Ishikawa (cell line): Measurements from ENCODE around the gene PTGS1.

Source experiments
- EP300 ChIP-seq: IDR thresholded peaks from 2 replicates; pipeline ENCODE4 v1.6.1; 2012; ENCODE audit warnings: borderline replicate concordance
- YY1 ChIP-seq: IDR thresholded peaks from 2 replicates; pipeline ENCODE4 v1.6.1; 2012; ENCODE audit warnings: low read depth

DNA sequence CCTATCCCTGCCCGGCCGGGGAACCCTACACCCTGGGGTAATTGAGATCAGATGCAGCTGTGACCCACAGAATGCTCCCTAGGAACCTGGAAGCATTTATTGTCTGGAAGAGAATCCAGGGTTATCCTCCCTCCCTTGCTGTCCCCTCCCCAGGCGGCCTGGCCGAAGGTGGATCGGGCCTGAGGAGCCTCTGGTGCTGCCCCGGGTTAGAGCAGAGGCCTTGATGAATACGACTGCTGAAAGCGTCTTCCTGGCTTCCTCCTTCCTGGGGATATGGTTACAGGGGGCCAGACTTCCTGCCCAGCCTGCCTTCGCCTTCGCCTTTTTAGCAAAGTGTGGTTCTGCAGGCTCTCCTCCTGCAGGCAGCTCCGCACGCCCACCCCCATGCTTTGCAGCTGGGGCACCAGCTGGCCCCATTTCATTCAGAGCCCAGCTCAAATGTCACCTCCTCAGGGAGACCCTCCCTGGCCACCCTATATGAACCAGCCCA is 22.5 kb upstream of the PTGS1 start:
- TF ChIP-seq EP300 = no peak
- no peak for TF ChIP-seq YY1
